Cerebellar cortex (tissue), 1 donor: ENCODE measurements around the gene ATP10A.
"Not testable (repeated sequence)": the region's sequence is repeated elsewhere in the genome, so short reads cannot be mapped to it uniquely, and the experiment has no call there.

ENCODE experiments used
- DNase-seq: peaks from one replicate; pipeline ENCODE4 v3.0.0-alpha.2; 2015; ENCODE audit warnings: low spot score

ATP10A gene

DNA sequence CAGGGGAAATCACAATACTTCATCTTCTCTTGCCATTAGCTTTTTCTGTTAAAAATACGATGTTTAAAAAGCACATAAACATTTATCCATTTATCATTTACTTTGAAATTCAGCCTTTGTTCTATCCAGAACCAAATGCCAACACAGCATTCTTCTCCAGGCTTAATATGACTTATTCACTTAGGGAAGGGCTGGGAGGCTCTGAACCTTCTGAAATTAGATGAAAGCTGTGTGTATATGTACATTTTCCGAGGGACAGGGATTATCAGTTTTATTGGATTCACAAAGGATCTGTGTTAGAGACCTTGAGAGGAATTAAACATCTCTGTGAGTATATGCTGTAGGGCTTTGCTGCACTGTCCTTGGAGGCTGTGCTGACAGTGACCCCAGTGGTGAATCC is 213.7 kb downstream of the ATP10A start:
- no peak for DNase-seq

DNA sequence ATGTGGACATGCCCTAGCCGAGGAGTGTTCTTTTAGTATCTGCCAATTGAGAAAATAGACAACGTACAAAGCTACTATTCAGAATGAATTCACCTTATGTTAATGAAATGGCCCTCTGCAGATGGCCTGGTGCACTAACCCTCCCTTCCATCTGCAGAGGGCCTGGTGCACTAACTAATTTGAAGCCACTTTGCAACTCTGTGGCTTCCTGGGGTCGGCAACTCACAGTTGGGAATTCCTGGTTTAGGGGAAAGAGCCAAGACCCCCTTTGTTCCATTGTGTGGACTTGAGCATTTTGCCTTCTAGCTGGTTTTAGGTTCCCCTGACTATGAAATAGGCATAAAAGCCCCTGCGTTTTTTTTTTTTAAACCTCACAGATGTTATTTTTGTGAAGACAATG is 220.0 kb downstream of the ATP10A start:
- no peak for DNase-seq

DNA sequence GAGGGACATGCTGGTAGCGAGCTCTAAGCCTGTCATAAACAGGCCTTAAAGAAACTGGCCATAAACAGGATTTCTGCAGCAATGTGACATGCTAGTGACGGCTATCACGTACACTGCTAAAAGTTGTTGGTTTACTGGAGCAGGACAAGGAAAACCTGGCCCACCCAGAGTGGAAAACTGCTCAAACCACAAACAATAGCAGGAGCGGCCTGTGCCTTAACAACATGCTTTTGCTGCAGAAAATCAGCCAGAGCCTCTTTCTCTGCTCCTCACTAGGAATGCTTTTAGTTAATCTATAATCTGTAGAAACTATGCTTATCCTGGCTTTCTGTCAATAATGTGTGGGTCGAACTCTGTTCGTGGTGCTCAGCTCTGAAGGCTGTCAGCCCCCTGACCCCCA is 221.4 kb downstream of the ATP10A start:
- DNase-seq, result no peak

DNA sequence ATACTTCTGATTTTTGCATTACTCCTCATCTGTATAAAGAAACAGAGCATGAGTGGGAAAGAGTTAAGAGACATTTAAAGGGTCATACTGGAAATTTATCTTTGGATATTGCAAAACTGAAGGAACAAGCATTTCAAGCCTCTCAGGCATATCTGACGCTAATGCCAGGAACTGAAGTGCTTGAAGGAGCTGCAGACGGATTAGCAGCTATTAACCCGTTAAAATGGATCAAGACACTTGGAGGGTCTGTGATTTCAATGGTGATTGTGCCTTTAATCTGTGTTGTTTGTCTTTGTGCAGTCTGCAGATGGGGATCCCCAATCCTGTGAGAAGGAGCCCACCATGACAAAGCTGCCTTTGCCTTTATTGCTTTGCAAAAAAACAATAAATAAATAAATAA is 221.8 kb downstream of the ATP10A start:
- no peak for DNase-seq

DNA sequence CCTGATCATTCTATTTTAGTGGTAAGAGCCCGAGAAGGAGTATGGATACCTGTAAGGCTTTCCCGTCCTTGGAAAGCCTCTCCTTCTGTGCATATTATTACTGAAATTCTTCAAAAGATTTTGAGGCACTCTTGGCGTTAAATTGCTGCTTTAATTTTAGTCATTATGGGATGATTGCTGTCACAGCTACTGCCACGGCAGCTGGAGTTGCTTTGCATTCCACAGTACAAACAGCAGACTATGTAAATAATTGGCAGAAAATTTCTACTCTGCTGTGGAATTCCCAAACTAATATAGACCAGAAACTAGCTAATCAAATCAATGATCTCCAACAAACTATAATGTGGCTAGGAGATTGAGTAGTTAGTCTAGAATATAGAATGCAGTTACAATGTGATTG is 222.2 kb downstream of the ATP10A start:
- DNase-seq, result not testable (repeated sequence)

DNA sequence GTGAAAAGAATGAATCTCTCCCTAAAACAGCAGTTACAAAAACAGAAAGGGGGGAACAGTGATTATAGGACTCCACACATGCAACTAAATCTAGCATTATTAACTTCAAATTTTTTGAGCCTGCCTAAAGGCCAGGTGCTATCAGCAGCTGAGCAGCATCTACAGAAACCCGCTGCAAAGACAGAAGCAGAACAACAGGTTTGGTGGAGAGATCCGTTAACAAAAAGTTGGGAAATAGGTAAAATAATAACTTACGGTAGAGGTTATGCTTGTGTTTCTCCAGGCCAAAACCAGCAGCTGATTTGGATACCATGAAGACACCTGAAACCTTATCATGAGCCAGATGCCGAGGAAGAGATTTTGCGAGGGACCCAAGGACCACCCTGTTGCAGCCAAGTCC is 222.7 kb downstream of the ATP10A start:
- no peak for DNase-seq

DNA sequence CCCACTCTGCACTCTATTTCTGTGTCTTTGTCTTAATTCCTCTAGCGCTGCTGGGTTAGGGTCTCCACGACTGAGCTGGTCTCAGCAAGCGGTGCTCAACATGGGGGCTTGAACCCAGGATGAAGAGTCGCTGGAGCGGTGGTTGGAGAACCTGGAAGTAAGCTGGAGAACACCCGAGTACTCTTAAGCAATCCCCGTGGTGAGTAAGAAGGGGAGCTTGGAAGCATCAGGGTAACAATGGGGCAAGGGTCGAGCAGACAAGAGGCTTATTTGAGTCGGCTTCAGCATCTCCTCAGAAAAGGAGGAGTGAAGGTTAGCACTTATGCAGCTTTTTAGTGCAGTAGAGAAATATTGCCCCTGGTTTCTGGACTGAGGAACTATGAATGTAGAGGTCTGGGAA is 226.6 kb downstream of the ATP10A start:
- DNase-seq, result not testable (repeated sequence)

DNA sequence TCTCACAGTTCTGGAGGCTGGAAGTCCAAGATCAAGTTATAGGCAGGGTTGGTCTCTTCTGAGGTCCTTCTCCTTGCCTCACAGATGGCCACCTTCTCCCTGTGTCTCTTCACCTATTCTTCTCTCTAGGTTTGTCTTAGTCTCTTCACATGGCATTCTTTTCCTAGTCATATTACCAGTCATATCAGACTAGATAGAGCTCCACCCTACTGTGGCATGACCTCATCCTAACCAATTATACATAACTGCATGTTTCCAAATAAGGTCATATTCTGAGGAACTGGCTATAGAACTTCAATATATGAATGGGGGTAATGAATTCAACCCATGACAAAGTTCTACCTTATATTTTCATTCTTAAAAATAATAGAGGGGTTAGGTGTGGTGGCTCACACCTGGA is 227.9 kb downstream of the ATP10A start:
- no peak for DNase-seq

DNA sequence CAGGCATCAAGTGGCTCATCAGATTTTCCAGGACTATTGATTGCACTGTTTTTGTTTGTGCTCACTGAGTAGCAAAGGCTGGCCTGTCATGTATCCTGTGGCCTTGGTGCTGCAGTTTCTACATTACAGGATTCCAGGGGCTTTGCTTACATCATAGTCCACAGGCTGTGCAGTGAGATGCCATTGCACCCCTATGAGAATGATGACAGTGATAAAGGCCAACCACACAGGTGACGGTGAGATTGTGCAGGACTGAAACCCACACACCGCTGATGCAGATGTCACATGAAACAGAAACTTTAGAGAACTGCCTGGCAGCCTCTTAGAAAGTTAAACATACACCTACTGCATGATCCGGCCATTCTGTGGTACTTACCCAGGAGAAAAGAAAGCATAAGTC is 229.3 kb downstream of the ATP10A start:
- DNase-seq, result no peak

DNA sequence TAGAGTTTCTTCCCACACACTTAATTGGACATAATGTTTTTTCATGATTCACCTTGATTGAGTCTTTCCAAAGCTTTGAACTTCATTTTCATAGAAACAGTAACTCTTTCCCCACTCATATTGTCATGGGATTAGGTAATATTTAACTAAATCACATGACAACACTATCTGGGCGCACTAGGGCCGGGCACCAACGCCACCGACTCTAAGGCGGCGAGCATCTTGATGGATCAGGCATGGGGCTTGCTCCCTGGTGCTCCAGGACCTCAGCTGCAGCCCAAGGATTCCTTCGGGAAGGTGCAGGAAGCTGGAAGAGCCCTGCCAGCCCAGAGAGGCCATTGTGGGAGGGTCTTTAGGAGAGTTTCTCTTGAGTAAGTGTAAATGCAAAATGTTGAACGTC is 231.2 kb downstream of the ATP10A start:
- DNase-seq, result no peak
